Chondrocyte (in vitro differentiated cells): ENCODE results near the gene DUOX1. TPM values are rescaled to one million over a fixed set of nuclear protein-coding genes. Genes with fewer than 3 reads are reported as not detected.

Source experiments
- DNase-seq: peaks from one replicate; pipeline ENCODE4 v3.0.0; 2021; ENCODE audit warnings: mixed read lengths, low spot score
- H3K27ac Mint-ChIP-seq: one replicate; pipeline ENCODE4 v1.8.0; 2021; ENCODE audit warnings: mild to moderate bottlenecking, moderate library complexity, mixed read lengths; ENCODE audit not compliant: unreplicated experiment
- H3K27me3 Mint-ChIP-seq: 2 replicates; pipeline ENCODE4 v1.8.0; 2021; ENCODE audit warnings: low read depth, mixed read lengths
- H3K36me3 Mint-ChIP-seq: 2 replicates; pipeline ENCODE4 v1.8.0; 2021; ENCODE audit warnings: low read depth, mixed read lengths
- H3K4me1 Mint-ChIP-seq: 2 replicates; pipeline ENCODE4 v1.8.0; 2021; ENCODE audit warnings: low read depth, mild to moderate bottlenecking, mixed read lengths
- H3K4me3 Mint-ChIP-seq: one replicate; pipeline ENCODE4 v1.8.0; 2021; ENCODE audit warnings: mild to moderate bottlenecking, moderate library complexity, mixed read lengths; ENCODE audit not compliant: unreplicated experiment
- H3K9me3 Mint-ChIP-seq: 2 replicates; pipeline ENCODE4 v1.8.0; 2021; ENCODE audit warnings: low read depth, mixed read lengths
- total RNA-seq: library from RNA; stranded (reverse); gene quantifications from 3 replicates; pipeline ENCODE4 v1.2.1, GENCODE V29; 2021
- TF ChIP-seq, protein P1 (sequence below): fragments of 200-600 bp; sonication (generic); IDR thresholded peaks from 2 replicates; pipeline ENCODE4 v1.5.0; 2021; ENCODE audit warnings: antibody characterized with exemption, mild to moderate bottlenecking, moderate library complexity

Gene DUOX1
- total RNA-seq, 1 donor from 2014 or later: not detected

DNA sequence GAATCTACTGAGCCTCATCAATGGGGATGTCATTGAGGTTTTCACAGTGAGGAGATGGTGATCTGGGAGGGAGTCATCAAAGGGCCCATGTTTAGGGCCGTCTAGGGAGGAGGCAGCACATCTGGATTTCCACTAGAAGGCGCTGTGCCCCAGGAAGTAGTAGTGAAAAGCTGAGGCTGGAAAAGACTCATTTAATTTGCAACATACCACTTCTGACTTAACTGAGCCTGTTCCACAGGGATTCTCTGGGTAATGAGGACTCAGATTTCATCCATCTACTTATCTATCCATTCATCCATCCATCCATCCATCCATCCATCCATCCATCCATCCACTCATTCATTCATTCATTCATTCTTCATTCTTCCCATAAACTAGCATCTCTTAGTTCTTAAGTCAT is 75.4 kb downstream of the DUOX1 start:
- H3K36me3 Mint-ChIP-seq: no peaks in the 10 kb centered on the region
- no peak for DNase-seq
- peaks cover 8% of the 10 kb centered on the region for H3K27me3 Mint-ChIP-seq
- TF ChIP-seq, protein P1, sequence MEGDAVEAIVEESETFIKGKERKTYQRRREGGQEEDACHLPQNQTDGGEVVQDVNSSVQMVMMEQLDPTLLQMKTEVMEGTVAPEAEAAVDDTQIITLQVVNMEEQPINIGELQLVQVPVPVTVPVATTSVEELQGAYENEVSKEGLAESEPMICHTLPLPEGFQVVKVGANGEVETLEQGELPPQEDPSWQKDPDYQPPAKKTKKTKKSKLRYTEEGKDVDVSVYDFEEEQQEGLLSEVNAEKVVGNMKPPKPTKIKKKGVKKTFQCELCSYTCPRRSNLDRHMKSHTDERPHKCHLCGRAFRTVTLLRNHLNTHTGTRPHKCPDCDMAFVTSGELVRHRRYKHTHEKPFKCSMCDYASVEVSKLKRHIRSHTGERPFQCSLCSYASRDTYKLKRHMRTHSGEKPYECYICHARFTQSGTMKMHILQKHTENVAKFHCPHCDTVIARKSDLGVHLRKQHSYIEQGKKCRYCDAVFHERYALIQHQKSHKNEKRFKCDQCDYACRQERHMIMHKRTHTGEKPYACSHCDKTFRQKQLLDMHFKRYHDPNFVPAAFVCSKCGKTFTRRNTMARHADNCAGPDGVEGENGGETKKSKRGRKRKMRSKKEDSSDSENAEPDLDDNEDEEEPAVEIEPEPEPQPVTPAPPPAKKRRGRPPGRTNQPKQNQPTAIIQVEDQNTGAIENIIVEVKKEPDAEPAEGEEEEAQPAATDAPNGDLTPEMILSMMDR: peak; percentile 77
- H3K4me3 Mint-ChIP-seq: no peak overlapping the region
- H3K9me3 Mint-ChIP-seq: no peaks in the 10 kb centered on the region
- H3K4me1 Mint-ChIP-seq: peaks cover 3% of the 10 kb centered on the region
- no peak overlapping the region for H3K27ac Mint-ChIP-seq

DNA sequence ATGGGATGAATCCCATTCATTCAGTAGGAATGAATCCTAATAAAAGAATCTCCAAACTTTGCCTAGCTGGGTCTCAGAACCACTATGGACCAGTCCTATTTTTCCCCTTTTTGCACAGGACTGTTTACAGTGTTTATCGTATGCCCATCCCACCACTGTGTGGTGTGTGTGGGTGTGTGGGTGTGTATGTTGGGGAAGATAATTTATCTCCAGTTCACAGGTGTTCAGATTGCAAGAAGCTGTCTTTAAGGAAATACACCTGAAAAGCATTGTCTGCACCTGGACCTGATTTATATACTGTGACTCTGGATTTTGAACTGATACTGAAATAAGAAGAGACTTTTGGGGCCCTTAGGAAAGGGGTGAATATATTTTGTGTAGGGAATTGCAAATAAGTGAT is 82.7 kb downstream of the DUOX1 start:
- no peak for DNase-seq
- no peaks in the 10 kb centered on the region for H3K36me3 Mint-ChIP-seq
- TF ChIP-seq, protein P1: no peak
- no peaks in the 10 kb centered on the region for H3K4me1 Mint-ChIP-seq
- H3K4me3 Mint-ChIP-seq: no peak overlapping the region
- no peak overlapping the region for H3K27ac Mint-ChIP-seq
- no peaks in the 10 kb centered on the region for H3K9me3 Mint-ChIP-seq
- peaks cover 9% of the 10 kb centered on the region for H3K27me3 Mint-ChIP-seq

Other genes starting within 250 kb of the DUOX1 start
- not detected in 3 replicates for gene TERB2, start 173.3 kb upstream of the DUOX1 start, total RNA-seq
- gene SORD, start 106.8 kb upstream of the DUOX1 start, total RNA-seq: 10.6 to 12.6 TPM (median 10.7 TPM) in 3 replicates
- 0.05 TPM in 1 of 3 replicates, not detected in the others for gene DUOX2, start 15.8 kb upstream of the DUOX1 start, total RNA-seq
- gene DUOXA2, start 15.7 kb upstream of the DUOX1 start, total RNA-seq: not detected in 3 replicates
- 0.47 to 0.82 TPM (median 0.64 TPM) in 3 replicates for gene DUOXA1, start 115 bp upstream of the DUOX1 start, total RNA-seq
- gene SHF, start 58.0 kb downstream of the DUOX1 start, total RNA-seq: 4.9 to 7.0 TPM (median 5.1 TPM) in 3 replicates
- not detected in 3 replicates for gene SLC28A2, start 122.2 kb downstream of the DUOX1 start, total RNA-seq
- 0.30 TPM in 1 of 3 replicates, not detected in the others for gene GATM, start 248.6 kb downstream of the DUOX1 start, total RNA-seq